ENCODE data around the gene PEX10.

DNA sequence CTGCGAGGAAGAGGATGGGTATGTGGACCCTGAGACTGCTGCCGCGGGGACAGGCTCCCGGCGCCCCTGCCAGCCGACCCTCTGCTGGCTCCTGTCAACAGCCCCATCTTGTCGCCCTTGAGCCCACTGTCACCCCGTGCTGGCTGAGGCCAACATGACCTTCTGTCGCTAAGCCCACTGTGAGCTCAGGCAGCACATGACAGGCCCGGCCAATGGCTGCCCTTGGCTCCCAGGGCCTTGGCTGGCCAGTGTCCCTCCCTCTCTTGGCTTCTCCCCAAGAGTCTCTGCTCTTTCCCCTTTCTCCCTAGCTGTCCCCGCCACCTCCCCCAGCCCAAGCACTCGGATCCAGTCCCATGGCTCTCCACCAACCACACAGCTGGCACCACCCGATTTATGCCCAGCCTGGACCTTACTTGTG, 3.5 kb downstream of the PEX10 start:
- TF ChIP-seq, protein P1, sequence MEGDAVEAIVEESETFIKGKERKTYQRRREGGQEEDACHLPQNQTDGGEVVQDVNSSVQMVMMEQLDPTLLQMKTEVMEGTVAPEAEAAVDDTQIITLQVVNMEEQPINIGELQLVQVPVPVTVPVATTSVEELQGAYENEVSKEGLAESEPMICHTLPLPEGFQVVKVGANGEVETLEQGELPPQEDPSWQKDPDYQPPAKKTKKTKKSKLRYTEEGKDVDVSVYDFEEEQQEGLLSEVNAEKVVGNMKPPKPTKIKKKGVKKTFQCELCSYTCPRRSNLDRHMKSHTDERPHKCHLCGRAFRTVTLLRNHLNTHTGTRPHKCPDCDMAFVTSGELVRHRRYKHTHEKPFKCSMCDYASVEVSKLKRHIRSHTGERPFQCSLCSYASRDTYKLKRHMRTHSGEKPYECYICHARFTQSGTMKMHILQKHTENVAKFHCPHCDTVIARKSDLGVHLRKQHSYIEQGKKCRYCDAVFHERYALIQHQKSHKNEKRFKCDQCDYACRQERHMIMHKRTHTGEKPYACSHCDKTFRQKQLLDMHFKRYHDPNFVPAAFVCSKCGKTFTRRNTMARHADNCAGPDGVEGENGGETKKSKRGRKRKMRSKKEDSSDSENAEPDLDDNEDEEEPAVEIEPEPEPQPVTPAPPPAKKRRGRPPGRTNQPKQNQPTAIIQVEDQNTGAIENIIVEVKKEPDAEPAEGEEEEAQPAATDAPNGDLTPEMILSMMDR (IDR thresholded peaks at IDR 0.05), result no peak
- no peak for TF ChIP-seq POLR2A (IDR thresholded peaks at IDR 0.05)
